ENCODE measurements around the gene MOSPD3.

GRCh38 chr7:100603726-100604027, 8.7 kb upstream of the MOSPD3 start:
- TF ChIP-seq, protein P1, sequence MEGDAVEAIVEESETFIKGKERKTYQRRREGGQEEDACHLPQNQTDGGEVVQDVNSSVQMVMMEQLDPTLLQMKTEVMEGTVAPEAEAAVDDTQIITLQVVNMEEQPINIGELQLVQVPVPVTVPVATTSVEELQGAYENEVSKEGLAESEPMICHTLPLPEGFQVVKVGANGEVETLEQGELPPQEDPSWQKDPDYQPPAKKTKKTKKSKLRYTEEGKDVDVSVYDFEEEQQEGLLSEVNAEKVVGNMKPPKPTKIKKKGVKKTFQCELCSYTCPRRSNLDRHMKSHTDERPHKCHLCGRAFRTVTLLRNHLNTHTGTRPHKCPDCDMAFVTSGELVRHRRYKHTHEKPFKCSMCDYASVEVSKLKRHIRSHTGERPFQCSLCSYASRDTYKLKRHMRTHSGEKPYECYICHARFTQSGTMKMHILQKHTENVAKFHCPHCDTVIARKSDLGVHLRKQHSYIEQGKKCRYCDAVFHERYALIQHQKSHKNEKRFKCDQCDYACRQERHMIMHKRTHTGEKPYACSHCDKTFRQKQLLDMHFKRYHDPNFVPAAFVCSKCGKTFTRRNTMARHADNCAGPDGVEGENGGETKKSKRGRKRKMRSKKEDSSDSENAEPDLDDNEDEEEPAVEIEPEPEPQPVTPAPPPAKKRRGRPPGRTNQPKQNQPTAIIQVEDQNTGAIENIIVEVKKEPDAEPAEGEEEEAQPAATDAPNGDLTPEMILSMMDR (optimal IDR thresholded peaks at IDR 0.05 in 1 of 3, IDR thresholded peaks at IDR 0.05 in 1 of 3, conservative IDR thresholded peaks at IDR 0.05 in 1 of 3; ENCODE audit: extremely low read depth in 1 of 3, insufficient read depth in 2 of 3, low read length in 3 of 3) = no peak
- TF ChIP-seq EZH2 (IDR thresholded peaks at IDR 0.05; ENCODE audit: low read length) = no peak
